Ovary (tissue), 9 donors: Measurements from ENCODE around the gene SPINK2. TPM values are rescaled to one million over a fixed set of nuclear protein-coding genes. Genes with fewer than 3 reads are reported as not detected.

Experiments
- DNase-seq, 5 donors: peaks; one replicate each; pipeline ENCODE4 v3.0.0-alpha.2; 2019 to 2020
- H3K27ac ChIP-seq, 2 donors: fragments of 200-600 bp; one replicate each; pipeline versions ENCODE4 v1.5.1 to v1.8.0; 2019 to 2022
- H3K27me3 ChIP-seq: fragments of 200-600 bp; one replicate; pipeline ENCODE4 v1.8.0; 2022
- H3K36me3 ChIP-seq: fragments of 200-600 bp; sonication (generic); one replicate; pipeline ENCODE4 v1.5.1; 2019
- H3K4me1 ChIP-seq: one replicate; pipeline ENCODE4 v1.8.1; 2013; ENCODE audit warnings: mild to moderate bottlenecking, moderate library complexity; ENCODE audit not compliant: insufficient read depth
- H3K4me3 ChIP-seq: fragments of 200-600 bp; sonication (generic); one replicate; pipeline ENCODE4 v1.5.1; 2017
- H3K9me3 ChIP-seq, 2 donors: fragments of 200-600 bp in 1 of 2; sonication (generic) in 1 of 2; one replicate each; pipeline versions ENCODE4 v1.5.1 to v1.8.1; 2013 to 2019; ENCODE audit warnings: mild to moderate bottlenecking in 1 of 2, moderate library complexity in 1 of 2
- CTCF ChIP-seq, 3 donors: fragments of 450-650 bp in 2 of 3; fragments of 200-600 bp in 1 of 3; IDR thresholded peaks; one replicate each; pipeline versions ENCODE4 v1.5.1 to v1.8.0; 2016 to 2022; ENCODE audit warnings: antibody characterized with exemption in 3 of 3, mild to moderate bottlenecking in 1 of 3
- EP300 ChIP-seq: sonication (generic); formaldehyde crosslinking; IDR thresholded peaks from one replicate; pipeline ENCODE4 v1.6.1; 2017; ENCODE audit warnings: antibody characterized with exemption
- POLR2A ChIP-seq: fragments of 450-650 bp; IDR thresholded peaks from one replicate; pipeline ENCODE4 v1.6.1; 2017; ENCODE audit warnings: antibody characterized with exemption, mild to moderate bottlenecking, moderate library complexity
- WGBS, 3 donors: extraction: QIAGEN DNeasy Blood & Tissue Kit in 1 of 3; methylation state at CpG; one replicate each; pipeline versions ENCODE4 v1.1.5 to v1.1.7; 2013 to 2017; 5-methylcytosine and 5-hydroxymethylcytosine counted together
- intact Hi-C, 4 donors: fragments of 100-400 bp; cut with DNase I; formaldehyde crosslinking; loops; one replicate each; pipeline versions ENCODE4 v1.11.0 to v1.15.1; 2022 to 2023
- polyA plus RNA-seq, 2 donors: library from polyadenylated mRNA; stranded (reverse); fragments of 200-250 nt in 1 of 2; fragments of 350-450 nt in 1 of 2; fragmentation: Illumina TruSeq in 1 of 2; extraction: RNeasy Lipid Tissue Mini Kit (QIAGEN cat#74804) in 1 of 2; gene quantifications; one replicate each; pipeline ENCODE4 v1.2.3, GENCODE V29; 2013 to 2014
- total RNA-seq, 7 donors: library from RNA; depleted of rRNA in 2 of 7; stranded (reverse); fragments of >200 nt in 2 of 7; fragmentation: NEBNext Ultra II Directional in 3 of 7; extraction: Animal tissue kit (Norgen Biotek cat#: 25700) in 3 of 7; gene quantifications; one replicate each; pipeline versions ENCODE4 v1.1.0 to v1.2.4, GENCODE V29; 2016 to 2023
- donor health status: DM: no; HTN: no; CAD: no; lungs with moderate emphysema.
- donor health status: DM: no; HTN: no; CAD: no.
- donor health status: Bipolar disorder and iron deficiency.
- donor health status: DM: yes; HTN: yes; CAD: no.
- donor health status: DM: no; HTN: no; CAD: no.
- donor health status: DM: yes; HTN: yes; CAD: no.

The SPINK2 gene
- total and polyA plus RNA-seq, 9 donors: 0.42 to 0.62 (median 0.60) TPM; not detected in 6

GRCh38 chr4:56860781-56861180 lies 39.3 kb upstream of the SPINK2 start:
- no peak for DNase-seq
- Histone ChIP-seq H3K9me3 (no peaks in the 10 kb centered on the region), H3K4me3 (no peak overlapping the region), H3K27ac (no peak overlapping the region), H3K27me3 (no peaks in the 10 kb centered on the region), H3K36me3 (no peaks in the 10 kb centered on the region), H3K4me1 (no peaks in the 10 kb centered on the region)
- 89 to 96% (median 95%) methylated on average over 3 of the region's 3 CpGs for WGBS, 3 donors
- intact Hi-C loops: no loop called here
- no peak for TF ChIP-seq POLR2A
- no peak for TF ChIP-seq EP300
- TF ChIP-seq CTCF (IDR thresholded peaks at IDR 0.05): no peak

DNA sequence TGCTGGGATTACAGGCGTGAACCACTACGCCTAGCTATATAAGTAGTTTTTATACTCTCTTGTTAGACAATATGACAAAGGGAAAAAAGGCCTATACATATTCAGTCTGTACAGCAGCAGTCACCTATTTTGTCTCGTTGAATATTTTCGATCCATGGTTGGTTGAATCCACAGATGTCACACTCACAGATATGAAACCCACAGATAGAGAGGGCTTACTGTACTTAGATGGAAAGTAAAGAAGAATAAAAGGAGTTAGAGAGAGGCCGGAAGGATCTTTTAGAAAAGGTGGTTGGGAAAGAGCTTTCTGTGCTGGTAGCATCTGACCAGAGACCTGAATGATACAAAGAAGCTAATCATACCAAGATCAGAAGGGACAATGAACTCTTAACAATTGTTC lies 38.3 kb upstream of the SPINK2 start:
- no peaks in the 10 kb centered on the region for H3K9me3 ChIP-seq
- no peaks in the 10 kb centered on the region for H3K4me1 ChIP-seq
- H3K27ac ChIP-seq: no peak overlapping the region
- TF ChIP-seq EP300 (no peak), POLR2A (no peak), CTCF (IDR thresholded peaks at IDR 0.05) (no peak)
- no peak overlapping the region for H3K4me3 ChIP-seq
- DNase-seq: no peak
- intact Hi-C loops: no loop called here
- WGBS, 3 donors: 95 to 97% (median 95%) methylated on average over 5 of the region's 5 CpGs
- no peaks in the 10 kb centered on the region for H3K36me3 ChIP-seq
- no peaks in the 10 kb centered on the region for H3K27me3 ChIP-seq

DNA sequence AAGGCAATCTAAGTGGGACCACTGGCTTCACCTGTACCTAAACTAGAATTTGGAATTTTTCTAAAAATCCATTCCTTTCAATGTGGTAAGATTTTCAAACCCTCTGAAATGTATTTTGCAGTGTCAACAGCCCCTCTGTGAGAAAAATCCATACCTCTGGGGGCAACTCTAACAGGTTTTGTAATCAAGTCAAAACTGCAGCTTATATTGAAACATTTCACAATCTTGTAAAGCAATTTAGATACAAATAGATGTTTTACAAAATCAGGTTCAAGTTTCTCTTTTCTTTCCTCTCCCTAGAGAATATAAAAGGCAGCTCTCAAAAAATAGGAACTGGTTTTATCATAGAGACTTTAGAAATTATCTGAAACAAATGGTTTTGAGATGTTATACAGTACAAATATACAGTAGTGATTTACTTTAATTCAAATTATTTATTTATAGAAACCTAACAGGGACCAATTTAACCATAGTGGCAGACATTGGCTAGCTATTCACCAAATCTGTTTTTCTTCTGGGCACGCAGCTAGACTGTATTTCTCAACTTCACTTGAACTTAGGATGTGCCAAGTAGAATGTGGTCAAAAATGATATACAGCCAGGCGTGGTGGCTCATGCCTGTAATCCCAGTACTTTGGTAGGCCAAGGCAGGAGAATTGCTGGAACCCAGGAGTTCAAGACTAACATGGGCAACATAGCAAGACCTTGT lies 36.3 kb upstream of the SPINK2 start:
- no peak for TF ChIP-seq CTCF (IDR thresholded peaks at IDR 0.05)
- no peak overlapping the region for H3K27ac ChIP-seq
- no peak overlapping the region for H3K4me3 ChIP-seq
- H3K27me3 ChIP-seq: no peaks in the 10 kb centered on the region
- WGBS, 3 donors: 72 to 90% (median 88%) methylated on average over 2 of the region's 2 CpGs
- DNase-seq: no peak
- H3K36me3 ChIP-seq: no peaks in the 10 kb centered on the region
- intact Hi-C loops: no loop called here
- no peaks in the 10 kb centered on the region for H3K4me1 ChIP-seq
- H3K9me3 ChIP-seq: no peaks in the 10 kb centered on the region

GRCh38 chr4:56856656-56857055 lies 35.2 kb upstream of the SPINK2 start:
- intact Hi-C loops: no loop called here
- H3K36me3 ChIP-seq: no peaks in the 10 kb centered on the region
- no peak for DNase-seq
- no peaks in the 10 kb centered on the region for H3K27me3 ChIP-seq
- no peak overlapping the region for H3K4me3 ChIP-seq
- H3K27ac ChIP-seq: no peak overlapping the region
- H3K4me1 ChIP-seq: no peaks in the 10 kb centered on the region
- H3K9me3 ChIP-seq: no peaks in the 10 kb centered on the region
- WGBS, 3 donors: 4 to 11% (median 5%) methylated on average over 5 of the region's 5 CpGs
- TF ChIP-seq EP300: no peak
- no peak for TF ChIP-seq CTCF (IDR thresholded peaks at IDR 0.05)
- TF ChIP-seq POLR2A: no peak
